ENCODE measurements around the gene VAMP2.

VAMP2 gene

GRCh38 chr17:8118769-8119580 is 43.8 kb downstream of the VAMP2 start:
- H3K4me3 ChIP-seq (ENCODE audit: control insufficient read depth, low read depth, low read length): peak overlapping the region; percentile 70
- TF ChIP-seq CTCF (conservative IDR thresholded peaks at IDR 0.05; ENCODE audit: control insufficient read depth, insufficient read depth, low read depth, low read length): peak; percentile 75
- DNase-seq (ENCODE audit: low read depth): peak; percentile 77

DNA sequence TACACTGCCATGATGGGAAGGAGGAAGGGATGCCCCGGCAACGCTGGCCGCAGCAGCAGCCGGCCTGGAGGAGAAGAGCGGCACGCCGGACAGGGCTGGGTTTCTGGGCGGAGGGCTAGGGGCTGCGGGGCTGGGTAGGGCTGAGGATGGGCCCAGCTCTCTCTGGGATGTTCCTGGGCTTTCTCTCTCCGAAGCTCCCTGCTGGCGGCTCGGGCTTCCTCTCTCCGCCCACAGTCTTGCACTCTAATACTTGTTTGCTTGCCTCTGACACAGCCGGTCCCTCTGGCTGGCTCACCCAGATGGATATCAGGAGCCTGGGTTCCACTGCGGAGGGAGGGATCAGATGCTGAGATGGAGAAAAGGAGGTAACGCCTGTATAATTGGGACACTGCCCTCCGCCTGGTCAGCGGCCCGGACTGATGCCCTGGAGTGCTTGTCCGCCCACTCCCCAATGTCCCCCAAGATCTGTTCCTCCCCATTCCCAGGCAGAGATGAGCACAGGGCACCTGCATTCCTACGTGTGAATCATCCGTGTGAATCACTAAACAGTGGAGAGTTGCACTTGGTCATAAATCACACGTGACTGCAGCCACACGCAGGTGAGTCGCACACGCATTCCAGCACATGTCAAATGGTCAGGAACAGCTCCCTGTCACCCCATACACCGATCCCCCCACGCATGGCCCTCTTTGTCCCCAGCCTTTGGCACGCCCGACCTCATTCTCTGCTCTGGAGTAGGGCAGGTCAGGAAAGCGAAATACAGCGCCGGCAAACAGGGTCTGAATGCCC is 44.6 kb downstream of the VAMP2 start, which contains the start of gene ALOXE3:
ALOXE3 (minus strand) TSS at position 535 of the 789 bp plus-strand sequence; CDS start at position 11, 524 bp downstream.
- TF ChIP-seq CTCF (conservative IDR thresholded peaks at IDR 0.05; ENCODE audit: control insufficient read depth, insufficient read depth, low read depth, low read length): no peak
- peak within 1 kb of the TSS; percentile 70 for H3K4me3 ChIP-seq (ENCODE audit: control insufficient read depth, low read depth, low read length)
- DNase-seq (ENCODE audit: low read depth): peak; percentile 63

DNA sequence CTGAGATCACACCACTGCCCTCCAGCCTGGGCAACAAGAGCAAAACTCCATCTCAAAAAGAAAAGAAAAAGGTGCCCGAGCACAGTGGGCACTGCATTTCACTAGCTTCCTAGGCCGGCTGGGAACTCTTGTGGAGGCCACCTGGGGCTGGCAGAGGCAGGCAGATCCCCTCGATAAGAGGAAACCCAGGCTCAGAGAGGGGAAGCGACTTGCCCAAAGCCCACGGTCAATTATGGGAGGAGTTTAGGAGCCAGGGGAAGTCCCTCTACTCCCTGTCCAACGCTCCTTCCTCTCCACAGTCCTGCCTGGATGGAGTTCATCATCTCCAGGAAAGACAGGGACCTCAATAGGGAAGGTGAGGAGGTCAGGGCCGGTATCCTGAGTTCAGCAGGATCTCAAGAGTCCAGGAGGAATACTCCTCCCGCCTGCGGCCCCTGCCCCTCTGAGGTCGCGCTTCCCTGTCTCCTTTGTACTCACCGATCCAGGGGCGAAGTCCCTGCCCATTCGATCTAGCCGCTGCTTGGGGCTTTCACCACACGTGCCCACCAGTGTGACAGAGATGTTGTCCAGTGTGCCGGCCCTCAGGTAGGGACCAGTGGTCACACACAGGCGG is 45.3 kb downstream of the VAMP2 start:
- H3K4me3 ChIP-seq (ENCODE audit: control insufficient read depth, low read depth, low read length): peak overlapping the region; percentile 70
- no peak for DNase-seq (ENCODE audit: low read depth)
- TF ChIP-seq CTCF (conservative IDR thresholded peaks at IDR 0.05; ENCODE audit: control insufficient read depth, insufficient read depth, low read depth, low read length): no peak

GRCh38 chr17:8116776-8117175 is 46.0 kb downstream of the VAMP2 start:
- no peak overlapping the region for H3K4me3 ChIP-seq (ENCODE audit: control insufficient read depth, low read depth, low read length)
- no peak for DNase-seq (ENCODE audit: low read depth)
- TF ChIP-seq CTCF (conservative IDR thresholded peaks at IDR 0.05; ENCODE audit: control insufficient read depth, insufficient read depth, low read depth, low read length): no peak

DNA sequence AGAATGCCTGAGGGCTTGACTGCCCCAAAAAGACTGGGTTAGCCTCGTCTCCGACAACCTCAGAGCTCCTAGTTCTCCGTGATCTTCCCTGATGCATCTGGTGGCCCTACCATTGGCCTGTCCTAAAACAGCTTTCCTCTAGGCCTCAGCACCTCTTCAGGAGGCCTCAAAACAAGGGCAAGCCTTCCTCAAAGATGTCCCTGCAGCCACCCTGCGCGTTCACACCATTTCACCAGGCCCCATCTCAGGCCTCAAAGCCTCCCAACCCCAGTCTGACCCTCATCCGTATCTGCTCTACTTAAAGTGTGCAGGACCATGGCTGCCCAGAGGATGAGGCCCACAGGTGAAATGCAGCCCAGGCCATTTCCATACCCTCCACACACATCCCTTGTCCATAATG is 51.8 kb downstream of the VAMP2 start:
- no peak overlapping the region for H3K4me3 ChIP-seq (ENCODE audit: control insufficient read depth, low read depth, low read length)
- TF ChIP-seq CTCF (conservative IDR thresholded peaks at IDR 0.05; ENCODE audit: control insufficient read depth, insufficient read depth, low read depth, low read length): no peak
- DNase-seq (ENCODE audit: low read depth): no peak

- no peak overlapping the region for H3K4me3 ChIP-seq (ENCODE audit: control insufficient read depth, low read depth, low read length)
- TF ChIP-seq CTCF (conservative IDR thresholded peaks at IDR 0.05; ENCODE audit: control insufficient read depth, insufficient read depth, low read depth, low read length): no peak
- DNase-seq (ENCODE audit: low read depth): no peak
Measured at GRCh38 chr17:8110456-8110804, 52.3 kb downstream of the VAMP2 start.

All from fibroblast of mammary gland (primary cell).